Loucy (cell line): Measurements from ENCODE around the gene BPI.
A peak's percentile ranks its signal among the peaks of the same experiment; 100 is the strongest.

ENCODE experiments used
- H2AFZ ChIP-seq: fragments of 200-600 bp; sonication (generic); 2 replicates; pipeline ENCODE4 v1.6.0; 2016; ENCODE audit warnings: antibody characterized with exemption, mild to moderate bottlenecking, low read length, moderate library complexity
- H3F3A ChIP-seq: fragments of 200-600 bp; 2 replicates; pipeline ENCODE4 v1.6.0; 2016; ENCODE audit warnings: antibody characterized with exemption, low read depth, mild to moderate bottlenecking
- H3K27me3 ChIP-seq: fragments of 200-600 bp; sonication (generic); 2 replicates; pipeline ENCODE4 v1.6.1; 2014; ENCODE audit warnings: low read length, mild to moderate bottlenecking; ENCODE audit not compliant: insufficient read depth, poor library complexity, severe bottlenecking
- H3K36me3 ChIP-seq: fragments of 200-600 bp; sonication (generic); 2 replicates; pipeline ENCODE4 v1.6.1; 2016; ENCODE audit warnings: low read length; ENCODE audit not compliant: insufficient read depth
- H3K4me1 ChIP-seq: fragments of 200-600 bp; sonication (generic); 2 replicates; pipeline ENCODE4 v1.5.1; 2014; ENCODE audit warnings: low read length, mild to moderate bottlenecking; ENCODE audit not compliant: insufficient read depth, poor library complexity, severe bottlenecking
- H3K4me2 ChIP-seq: fragments of 200-600 bp; sonication (generic); 2 replicates; pipeline ENCODE4 v1.6.0; 2014; ENCODE audit warnings: antibody characterized with exemption, low read length, low read depth, mild to moderate bottlenecking; ENCODE audit not compliant: poor library complexity, severe bottlenecking
- H3K4me3 ChIP-seq: fragments of 200-600 bp; sonication (generic); 2 replicates; pipeline ENCODE4 v1.5.1; 2014; ENCODE audit warnings: low read length, mild to moderate bottlenecking, mixed read lengths; ENCODE audit not compliant: poor library complexity, severe bottlenecking
- H3K79me2 ChIP-seq: fragments of 200-600 bp; sonication (generic); 2 replicates; pipeline ENCODE4 v1.6.1; 2014; ENCODE audit warnings: low read length; ENCODE audit not compliant: insufficient read depth
- H3K9ac ChIP-seq: fragments of 200-600 bp; sonication (generic); 2 replicates; pipeline ENCODE4 v1.6.0; 2014; ENCODE audit warnings: mild to moderate bottlenecking, low read depth, low read length, moderate library complexity; ENCODE audit not compliant: poor library complexity, severe bottlenecking
- H3K9me2 ChIP-seq: fragments of 200-600 bp; sonication (generic); replicated peaks from 2 replicates; pipeline ENCODE4 v1.6.1; 2016; ENCODE audit warnings: low read depth, low read length, mixed read lengths
- H3K9me3 ChIP-seq: fragments of 200-600 bp; sonication (generic); 2 replicates; pipeline ENCODE4 v1.6.1; 2014; ENCODE audit warnings: mild to moderate bottlenecking, antibody characterized with exemption, low read length, low read depth; ENCODE audit not compliant: insufficient read depth
- H4K20me1 ChIP-seq: fragments of 200-600 bp; sonication (generic); 2 replicates; pipeline ENCODE4 v1.6.0; 2014; ENCODE audit warnings: antibody characterized with exemption, low read length, mild to moderate bottlenecking; ENCODE audit not compliant: insufficient read depth, poor library complexity, severe bottlenecking
- CTCF ChIP-seq: fragments of 200-600 bp; sonication (generic); conservative IDR thresholded peaks from 2 replicates; pipeline ENCODE4 v1.5.1; 2014; ENCODE audit warnings: mild to moderate bottlenecking, antibody characterized with exemption, low read length
- EZH2phosphoT487 ChIP-seq: fragments of 200-600 bp; IDR thresholded peaks from 2 replicates; pipeline ENCODE4 v1.6.1; 2018; ENCODE audit warnings: antibody characterized with exemption, mild to moderate bottlenecking, moderate library complexity, borderline replicate concordance

The BPI gene

GRCh38 chr20:38317422-38317821 lies 13.5 kb downstream of the BPI start:
- Histone ChIP-seq H3K9ac (no peak overlapping the region), H3K4me1 (no peaks in the 10 kb centered on the region), H3K9me3 (no peaks in the 10 kb centered on the region), H3K36me3 (no peaks in the 10 kb centered on the region), H3K9me2 (no peaks in the 10 kb centered on the region), H3K27me3 (no peaks in the 10 kb centered on the region), H3K4me3 (no peak overlapping the region), H2AFZ (no peak overlapping the region), H3K79me2 (no peaks in the 10 kb centered on the region), H3K4me2 (no peak overlapping the region), H3F3A (no peaks in the 10 kb centered on the region), H4K20me1 (no peaks in the 10 kb centered on the region)
- no peak for TF ChIP-seq CTCF
- no peak for TF ChIP-seq EZH2phosphoT487

GRCh38 chr20:38320221-38320620 lies 16.3 kb downstream of the BPI start:
- Histone ChIP-seq H3K27me3 (no peaks in the 10 kb centered on the region), H3F3A (no peaks in the 10 kb centered on the region), H3K79me2 (no peaks in the 10 kb centered on the region), H2AFZ (no peak overlapping the region), H3K4me1 (no peaks in the 10 kb centered on the region), H3K4me2 (no peak overlapping the region), H3K36me3 (no peaks in the 10 kb centered on the region), H3K9me3 (no peaks in the 10 kb centered on the region), H3K9me2 (no peaks in the 10 kb centered on the region), H3K4me3 (no peak overlapping the region), H3K9ac (no peak overlapping the region), H4K20me1 (no peaks in the 10 kb centered on the region)
- no peak for TF ChIP-seq EZH2phosphoT487
- no peak for TF ChIP-seq CTCF

GRCh38 chr20:38321959-38322598 lies 18.1 kb downstream of the BPI start:
- no peaks in the 10 kb centered on the region for H3K27me3 ChIP-seq
- TF ChIP-seq CTCF (peak; percentile 80), EZH2phosphoT487 (no peak)
- H3F3A ChIP-seq, result no peaks in the 10 kb centered on the region
- no peak overlapping the region for H3K4me3 ChIP-seq
- H3K4me2 ChIP-seq, result no peak overlapping the region
- H3K9me3 ChIP-seq, result no peaks in the 10 kb centered on the region
- no peaks in the 10 kb centered on the region for H4K20me1 ChIP-seq
- H2AFZ ChIP-seq, result no peak overlapping the region
- no peaks in the 10 kb centered on the region for H3K9me2 ChIP-seq
- H3K9ac ChIP-seq, result no peak overlapping the region
- H3K36me3 ChIP-seq, result no peaks in the 10 kb centered on the region
- H3K4me1 ChIP-seq, result no peaks in the 10 kb centered on the region
- no peaks in the 10 kb centered on the region for H3K79me2 ChIP-seq
